GM21717 (cell line): Measurements from ENCODE around the gene ANKH.
A peak's percentile ranks its signal among the peaks of the same experiment; 100 is the strongest.
"Not testable (repeated sequence)": the region's sequence is repeated elsewhere in the genome, so short reads cannot be mapped to it uniquely, and the experiment has no call there.

Source experiments
- ATAC-seq: cut with Tn5 transposase; IDR thresholded peaks from one replicate; pipeline ENCODE4 v1.9.1; 2021; ENCODE audit warnings: mild to moderate bottlenecking, moderate library complexity; ENCODE audit not compliant: unreplicated experiment

ANKH gene

DNA sequence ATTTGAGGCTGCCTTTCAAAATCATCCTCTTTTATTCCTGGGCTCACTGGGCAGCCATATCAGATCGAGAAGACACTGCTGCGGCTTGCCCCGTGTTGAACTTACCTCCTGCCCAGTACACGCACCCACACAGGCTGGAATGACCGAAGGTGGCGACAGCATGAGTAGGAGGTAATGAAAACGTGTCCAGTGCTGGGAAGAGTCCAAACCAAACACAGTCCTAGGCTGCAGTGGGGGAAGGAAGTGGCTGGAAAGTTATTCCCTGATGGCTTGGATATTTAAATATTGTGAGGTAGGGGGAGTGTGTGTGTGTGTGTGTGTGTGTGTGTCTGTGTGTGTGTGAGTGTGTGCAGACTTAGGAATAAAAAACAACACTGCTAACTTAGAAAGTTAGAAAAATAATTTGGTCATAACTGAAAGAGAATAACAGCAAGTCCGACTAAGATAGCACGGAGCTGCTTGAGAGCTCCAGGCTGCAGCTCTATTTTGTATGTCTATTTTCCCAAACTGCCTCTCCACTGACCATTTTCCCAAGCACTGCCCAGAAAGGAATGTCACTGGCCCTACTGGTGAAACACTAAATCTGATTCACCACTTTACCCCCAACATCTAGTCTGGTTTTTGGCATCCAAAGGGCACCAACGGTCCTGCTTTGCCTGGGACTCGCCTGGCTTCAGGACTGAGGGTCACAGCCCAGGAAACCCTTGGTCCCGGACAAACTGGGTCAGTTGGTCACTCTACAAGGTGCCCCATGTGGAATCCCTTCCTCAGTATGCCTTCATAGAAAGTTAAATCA, 41.2 kb downstream of the ANKH start:
- no peak for ATAC-seq

DNA sequence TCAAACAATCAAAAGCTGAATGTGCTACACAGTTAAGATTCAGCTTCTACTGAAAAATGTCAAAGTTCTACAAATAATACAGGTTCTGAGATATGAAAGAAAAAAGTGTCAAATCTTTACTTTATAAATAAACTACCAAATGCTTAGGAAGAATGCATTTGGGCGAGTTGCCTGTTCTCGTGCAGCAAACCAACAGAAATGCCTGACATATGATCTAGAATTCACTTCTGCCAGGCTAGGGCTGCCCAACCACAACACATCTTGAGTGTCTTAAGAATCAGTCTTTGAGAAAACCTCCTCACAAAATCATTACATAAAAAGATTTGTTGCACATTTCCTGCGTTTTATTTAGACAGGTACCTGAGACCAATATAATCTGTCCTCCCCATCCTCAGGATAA, 42.2 kb downstream of the ANKH start:
- ATAC-seq = no peak

DNA sequence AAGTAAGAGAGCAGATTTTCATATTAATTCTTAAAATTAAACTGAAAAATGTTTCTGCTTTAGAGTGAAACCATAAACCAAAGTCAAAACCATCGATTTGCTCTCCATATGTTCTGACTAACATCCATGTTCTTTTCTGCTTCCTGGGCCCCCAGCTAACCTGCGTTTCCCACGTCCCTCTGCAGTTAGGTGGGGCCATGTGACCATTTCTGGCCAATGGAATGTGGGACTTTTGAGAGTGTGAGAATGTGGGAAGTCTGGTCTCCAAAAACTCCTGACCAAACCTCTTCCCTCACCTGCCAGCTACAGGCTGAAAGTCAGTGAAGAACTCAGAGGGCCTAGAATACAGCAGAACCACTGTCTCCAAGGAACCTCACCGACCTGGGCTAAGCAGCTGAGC, 44.9 kb downstream of the ANKH start:
- no peak for ATAC-seq

DNA sequence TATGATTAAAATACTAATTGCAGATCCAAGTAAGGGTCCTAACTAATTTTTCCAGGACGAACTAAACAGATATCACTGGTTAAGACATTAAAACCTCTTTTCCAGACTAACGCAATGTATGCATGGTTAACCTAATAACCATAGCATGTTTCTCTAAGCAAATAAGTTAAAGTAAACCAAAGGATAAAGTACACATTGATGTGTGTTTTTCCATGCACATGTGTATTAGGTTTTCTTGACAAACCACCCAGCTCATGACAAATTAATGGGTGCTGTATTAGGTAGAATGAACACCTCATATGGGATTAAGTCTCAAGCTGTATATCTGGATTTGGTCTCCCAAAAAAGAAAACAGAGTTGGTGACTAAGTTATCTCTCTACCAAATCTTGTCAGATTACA, 45.6 kb downstream of the ANKH start:
- ATAC-seq = no peak

DNA sequence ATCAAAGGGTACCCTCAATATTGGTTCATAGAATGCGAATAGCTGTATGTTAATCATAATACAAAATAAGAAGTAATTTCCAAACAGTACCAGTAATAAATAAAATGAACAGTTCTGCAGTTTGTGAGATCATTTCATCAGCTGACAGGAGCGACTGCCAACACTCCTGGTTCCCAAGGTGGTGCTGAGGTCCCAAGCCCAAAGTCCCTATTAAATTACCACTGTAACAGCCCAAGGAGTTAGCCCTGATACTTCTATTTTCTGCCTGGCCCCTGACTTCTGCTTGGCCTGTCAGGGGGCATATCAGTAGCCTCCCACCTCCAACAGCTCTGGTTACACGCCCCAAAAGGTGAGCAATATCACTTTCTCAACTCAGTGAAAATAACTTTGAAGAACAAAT, 47.1 kb downstream of the ANKH start:
- ATAC-seq = no peak

DNA sequence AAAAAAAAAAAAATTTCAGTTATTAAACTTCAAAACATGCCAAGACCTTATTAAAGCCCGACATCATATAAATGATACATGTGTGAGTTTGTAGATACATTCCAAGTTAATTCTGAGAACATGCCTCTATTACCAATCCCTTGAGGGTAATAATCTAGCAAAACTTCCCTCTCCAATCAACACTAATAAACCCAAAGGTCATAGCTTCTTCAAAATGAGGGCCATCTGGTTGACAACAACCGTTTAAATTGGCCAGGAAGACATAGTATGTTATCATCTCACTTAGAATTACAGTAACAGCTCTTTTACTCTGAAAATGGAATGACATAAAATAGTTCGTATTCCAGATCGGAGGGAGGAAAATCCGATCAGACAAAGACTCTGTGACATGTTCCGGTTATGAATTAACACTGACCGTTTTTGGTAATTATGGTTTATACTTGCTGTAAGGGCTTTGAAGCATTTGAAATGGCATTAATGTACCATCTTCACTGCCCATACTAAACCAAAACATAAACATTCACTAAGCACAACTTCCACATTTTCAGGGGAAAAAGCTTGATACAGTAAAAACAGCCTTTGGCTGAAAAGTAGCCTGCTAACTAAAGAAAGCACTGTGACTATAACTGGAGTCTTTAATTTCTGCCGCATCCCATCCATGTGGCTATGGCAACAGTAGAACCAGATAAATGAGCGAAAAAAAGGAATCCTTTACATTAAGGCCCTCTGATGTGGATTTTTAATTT, 50.3 kb downstream of the ANKH start:
- ATAC-seq = no peak

DNA sequence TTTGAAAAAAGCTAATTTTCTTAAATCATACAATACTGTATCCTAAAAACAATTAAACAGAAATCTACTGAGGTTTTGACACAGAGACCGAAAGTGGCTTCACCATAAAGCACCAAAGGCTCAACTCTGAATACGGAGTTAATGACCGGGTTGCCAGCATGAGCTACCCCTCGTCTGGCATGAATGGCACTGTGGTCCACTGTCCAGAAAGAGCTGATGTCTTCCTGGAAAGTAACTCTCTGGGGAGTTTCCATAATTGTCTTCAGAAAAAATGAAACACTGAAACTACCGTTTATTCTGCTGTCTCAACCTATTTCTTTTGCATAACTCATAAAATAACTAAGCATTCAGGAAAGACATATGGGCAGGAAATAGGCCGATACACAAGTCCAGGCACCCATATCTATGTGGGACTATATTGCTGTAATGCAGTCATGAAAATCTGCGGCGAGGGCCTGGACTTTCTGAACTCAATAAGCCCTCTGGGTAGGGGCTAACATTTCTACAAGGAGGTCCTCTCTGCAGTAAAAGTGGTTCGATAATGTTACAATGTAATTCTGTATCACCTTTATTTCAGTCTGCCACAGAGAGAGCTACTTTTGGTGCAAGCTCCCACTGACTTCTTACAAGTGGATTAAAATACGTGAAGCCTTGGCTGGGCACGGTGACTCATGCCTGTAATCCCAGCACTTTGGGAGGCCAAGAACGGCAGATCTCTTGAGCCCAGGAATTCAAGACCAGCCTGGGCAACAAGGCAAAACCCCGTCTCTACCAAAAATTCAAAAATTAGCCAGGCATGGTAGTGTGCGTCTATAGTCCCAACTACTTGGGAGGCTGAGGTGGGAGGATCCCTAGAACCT, 52.4 kb downstream of the ANKH start:
- no peak for ATAC-seq

DNA sequence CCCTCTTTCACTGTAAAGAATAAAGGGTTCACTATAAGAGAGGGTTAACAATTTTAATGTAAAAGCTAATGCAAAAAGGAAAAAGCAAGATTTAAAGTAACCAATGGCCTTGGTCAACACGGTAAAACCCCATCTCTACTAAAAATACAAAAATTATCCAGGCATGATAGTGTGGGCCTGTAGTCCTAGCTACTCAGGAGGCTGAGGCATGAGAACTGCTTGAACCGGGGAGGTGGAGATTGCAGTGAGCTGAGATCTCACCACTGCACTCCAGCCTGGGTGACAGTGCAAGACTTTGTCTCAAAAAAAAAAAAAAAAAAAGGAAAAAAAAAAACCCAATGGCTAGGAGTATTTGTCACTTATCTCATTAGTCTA, 53.8 kb downstream of the ANKH start:
- ATAC-seq = not testable (repeated sequence)

DNA sequence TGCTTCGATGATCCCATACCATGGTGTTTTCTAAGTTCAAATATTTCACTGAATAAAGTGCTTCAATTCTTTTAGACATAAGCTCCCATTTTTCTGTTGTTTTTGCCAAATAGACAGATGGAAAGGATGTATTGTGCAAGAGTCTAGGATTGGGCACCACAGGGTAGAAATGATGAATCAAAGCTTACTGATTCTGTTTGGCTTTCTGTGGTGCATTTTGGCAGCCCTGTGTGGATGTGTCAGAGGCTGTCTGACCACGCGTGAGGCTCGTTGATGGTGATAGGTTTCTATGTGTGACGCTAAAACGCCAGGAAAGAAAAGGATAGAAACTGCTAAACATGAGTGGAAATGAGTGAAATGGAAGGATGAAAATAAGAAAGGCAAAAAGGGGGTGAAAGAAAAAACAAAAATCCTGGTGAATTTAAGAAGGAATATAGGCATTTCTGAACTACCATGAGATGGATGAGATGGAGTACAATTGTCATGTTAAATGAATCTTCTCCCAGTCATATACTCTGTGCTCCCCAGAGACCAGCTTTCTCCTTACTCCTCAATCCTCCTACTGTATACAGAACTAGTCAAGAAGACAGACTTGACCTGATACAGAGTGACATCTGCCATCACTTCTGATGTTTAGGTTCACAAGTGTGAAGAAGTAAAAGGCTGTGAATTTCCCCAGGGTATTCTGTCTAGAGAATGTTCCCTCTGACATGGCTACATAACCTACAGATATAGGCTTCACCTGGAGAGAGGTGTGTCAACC, 54.4 kb downstream of the ANKH start:
- ATAC-seq = no peak

DNA sequence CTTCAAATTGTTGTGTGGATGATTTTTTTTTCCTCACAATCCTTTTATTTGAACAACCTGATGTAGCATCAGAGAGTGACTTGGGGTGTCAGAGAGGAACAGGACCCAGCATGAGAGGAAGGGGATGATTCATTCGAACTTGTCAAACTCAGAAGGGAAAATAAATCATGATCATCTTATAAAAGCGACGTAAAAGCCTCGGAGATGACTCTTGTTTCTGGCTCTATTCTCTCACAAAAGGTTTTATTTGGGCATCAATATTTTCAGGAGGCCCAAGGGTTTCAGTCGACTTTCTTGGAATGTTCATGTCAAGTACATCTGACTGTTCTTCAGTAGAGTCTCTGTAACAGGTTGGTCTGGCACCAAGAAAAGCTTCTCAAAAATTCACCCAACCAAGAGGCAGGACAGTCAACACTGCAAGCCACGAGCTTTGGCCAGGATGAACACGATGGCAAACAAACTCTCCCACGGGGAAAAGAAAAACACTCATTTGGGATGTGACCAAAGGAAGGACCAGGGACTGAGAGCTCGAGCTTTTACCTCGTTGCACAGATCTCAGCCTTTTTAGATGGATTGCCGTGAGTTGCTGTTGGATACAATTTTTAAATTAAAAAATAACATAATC, 55.1 kb downstream of the ANKH start:
- no peak for ATAC-seq

DNA sequence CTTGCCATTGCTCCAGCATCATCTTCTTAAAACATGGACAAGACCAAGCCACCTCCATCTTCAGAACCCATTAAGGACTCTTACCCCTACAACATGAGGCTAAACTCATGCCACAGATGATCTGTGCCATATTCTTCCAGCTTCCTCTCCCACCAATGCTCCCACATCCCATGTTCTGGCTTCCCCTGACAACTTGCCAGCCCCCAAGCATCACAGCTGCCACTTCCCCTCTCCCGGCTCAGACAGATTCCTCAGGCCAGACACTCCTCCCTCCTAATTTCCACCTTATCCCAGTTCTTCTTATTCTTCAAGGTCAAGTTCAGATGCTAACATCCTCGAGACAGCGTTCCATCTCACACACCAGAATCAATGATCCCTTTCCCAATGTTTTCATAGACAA, 57.8 kb downstream of the ANKH start:
- no peak for ATAC-seq

DNA sequence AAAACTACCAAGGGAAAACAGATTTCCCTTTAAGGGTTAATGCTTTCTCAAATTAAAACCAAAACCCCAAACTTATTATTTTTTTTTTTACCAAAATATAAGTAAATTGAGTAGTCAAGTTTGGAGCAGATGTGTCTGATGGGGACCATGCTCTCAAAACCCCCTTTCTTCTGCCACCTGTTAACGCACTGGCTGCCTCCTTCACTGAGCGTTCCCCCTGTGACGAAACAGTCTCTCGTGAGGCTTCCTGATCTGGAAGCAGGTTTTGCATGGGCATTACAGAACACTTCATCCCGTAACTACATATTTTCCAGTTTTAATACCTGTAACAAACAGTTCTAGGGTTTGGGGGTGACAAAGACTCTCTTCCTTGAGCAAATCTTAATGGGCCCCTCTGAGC, 59.4 kb downstream of the ANKH start:
- no peak for ATAC-seq

DNA sequence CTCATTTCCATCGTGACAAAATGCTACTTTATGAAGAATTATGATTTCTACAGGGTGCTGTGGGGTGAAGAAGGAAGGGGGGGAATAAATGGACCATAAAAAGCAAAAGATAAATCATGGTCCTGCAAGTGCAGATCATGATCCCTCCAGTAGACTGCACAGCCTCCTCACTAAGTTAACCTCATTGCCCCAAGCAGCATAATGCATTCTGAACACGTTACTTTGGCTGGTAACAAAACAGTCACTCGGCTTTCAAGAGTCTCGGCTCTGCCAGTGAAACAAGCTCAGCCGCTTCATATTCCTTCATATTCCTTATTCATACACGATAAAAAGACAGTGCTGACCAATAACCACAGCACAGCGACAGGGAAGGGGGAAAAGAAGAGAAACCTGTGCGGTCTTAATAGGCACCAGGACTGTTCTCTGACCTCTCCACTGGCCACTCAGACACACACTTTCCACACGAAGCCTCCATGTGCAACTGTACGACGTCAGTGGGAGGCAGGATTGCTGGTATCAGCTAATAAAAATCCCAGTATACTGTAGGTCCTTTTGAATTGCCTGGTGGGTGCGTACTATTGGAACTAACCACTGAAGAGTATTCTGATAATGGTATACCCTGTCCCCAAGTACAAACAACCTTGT, 60.5 kb downstream of the ANKH start:
- ATAC-seq = no peak

DNA sequence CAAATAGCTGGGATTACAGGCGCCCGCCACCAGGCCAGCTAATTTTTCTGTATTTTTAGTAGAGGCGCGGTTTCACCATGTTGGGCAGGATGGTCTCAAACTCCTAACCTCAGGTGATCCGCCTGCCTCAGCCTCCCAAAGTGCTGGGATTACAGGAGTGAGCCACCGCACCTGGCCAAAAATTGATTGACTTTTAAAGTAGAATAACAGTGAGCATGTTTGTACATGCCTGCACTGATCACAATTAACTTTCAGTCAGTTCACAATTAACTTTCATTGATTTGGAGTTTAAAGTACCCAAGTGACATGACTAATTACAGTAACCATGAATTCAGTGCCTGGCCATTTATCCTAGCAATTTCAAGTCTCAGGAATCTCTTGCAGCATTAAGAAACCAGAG, 61.3 kb downstream of the ANKH start:
- no peak for ATAC-seq

DNA sequence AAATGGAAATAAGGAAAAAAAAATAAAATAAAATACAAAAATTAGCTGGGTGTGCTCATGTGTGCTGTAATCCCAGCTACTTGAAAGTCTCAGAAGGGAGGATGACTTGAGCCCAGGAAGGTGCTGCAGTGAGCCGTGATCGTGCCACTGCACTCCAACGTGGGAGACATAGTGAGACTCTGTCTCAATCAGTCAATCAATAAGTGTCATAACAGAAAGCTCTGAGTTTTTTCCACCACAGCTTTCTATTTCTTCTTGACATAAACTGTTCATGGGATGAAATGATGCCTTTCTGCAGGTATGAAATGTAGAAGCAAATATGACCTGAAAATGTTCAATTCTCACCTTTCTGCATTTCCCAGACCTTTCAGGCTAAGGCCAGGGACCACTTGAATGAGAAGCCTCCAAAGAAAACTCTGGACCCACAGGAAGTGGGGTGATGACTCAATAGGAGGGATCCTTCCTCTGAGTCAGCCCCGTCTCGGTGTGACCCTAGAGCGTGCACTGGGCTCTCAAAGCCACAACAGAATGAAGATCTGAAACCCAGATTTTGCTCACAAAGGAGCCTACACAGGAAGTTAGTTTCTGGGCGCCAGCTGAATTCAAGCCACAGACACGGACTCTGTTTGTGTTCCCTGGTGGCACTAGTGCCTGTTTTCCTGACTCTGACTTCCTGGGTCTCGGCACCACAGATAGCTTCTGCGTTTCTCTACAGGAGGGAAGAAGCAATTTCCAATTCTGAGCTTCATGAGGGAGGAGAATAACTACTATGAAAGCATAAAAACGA, 62.0 kb downstream of the ANKH start:
- ATAC-seq = peak; percentile 98

DNA sequence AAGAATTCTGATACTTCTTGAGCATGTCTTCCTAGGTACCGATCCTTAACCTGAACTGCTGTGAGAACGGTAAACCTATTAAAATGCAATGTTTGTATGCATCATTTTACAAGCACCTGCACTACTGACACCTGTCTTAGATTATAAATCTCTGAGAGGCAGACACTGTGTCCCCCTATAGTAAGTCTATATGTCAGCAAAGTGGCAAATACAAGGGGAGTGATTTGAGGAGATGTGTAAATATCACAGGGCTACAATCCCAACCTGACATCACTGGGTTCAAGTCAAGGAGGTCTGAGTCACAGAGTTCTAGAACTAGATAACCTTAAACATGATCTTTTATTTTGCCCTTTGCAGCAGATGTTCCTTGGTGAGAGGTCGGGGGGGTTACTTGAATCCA, 64.1 kb downstream of the ANKH start:
- no peak for ATAC-seq

DNA sequence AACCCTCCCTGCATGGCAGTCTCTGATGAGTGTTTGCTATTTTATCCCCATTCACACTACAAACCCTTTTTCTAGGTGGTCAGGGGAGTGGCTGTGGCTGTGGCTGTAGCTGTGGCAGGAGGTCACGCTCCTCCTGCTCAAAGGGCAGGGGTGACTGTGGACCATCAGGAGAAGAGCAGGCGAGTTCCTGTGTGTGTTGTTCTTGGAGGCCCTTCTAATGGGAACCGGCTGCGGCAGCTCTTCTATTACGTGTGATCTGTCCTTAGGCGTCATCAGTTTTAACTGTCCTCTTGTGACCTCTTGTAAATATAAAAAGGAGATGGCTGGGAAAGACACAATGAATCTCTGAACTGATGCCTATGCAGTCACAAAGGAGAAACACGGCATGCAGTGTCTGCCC, 65.1 kb downstream of the ANKH start:
- ATAC-seq = no peak

DNA sequence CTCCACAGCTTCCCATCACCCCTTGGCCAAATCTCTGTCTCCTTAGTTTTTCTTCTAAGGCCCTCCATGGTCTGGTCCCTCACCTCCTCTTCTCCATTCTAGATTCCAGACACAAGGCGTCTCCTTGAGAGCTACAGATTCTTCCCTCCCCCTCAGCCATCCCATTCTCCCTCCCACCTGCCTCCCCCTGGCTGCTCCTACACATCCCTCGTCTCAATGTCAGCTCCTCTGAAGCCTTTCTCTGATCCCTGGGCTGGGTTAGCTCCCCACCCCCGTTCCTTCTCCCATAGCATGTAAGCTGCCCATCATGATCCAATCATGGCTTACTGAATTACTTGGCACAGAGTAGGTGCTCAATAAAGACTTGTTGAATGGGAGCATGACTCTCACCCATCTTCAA, 69.0 kb downstream of the ANKH start:
- ATAC-seq = no peak

DNA sequence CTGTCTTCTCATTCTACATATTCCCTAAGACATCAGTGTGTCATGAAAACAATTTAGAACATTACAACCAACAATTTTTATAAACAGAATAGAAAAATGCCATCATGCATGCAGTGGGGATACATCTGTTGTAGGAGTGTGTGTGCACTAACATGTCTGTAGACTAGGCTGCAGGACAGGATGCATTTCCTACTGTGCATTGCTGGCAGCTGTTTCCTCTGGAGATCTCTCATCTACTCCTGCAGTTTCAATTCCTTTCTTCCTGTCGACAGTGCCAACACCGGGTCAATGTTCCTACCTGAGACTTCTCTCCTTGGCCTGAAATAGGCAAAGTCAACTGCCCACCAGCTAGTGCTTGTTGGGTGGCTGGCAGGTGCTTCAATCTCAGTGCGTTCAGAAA, 69.8 kb downstream of the ANKH start:
- no peak for ATAC-seq
